GM23248 (cell line): ENCODE results near the gene CFAP299.

Experiments used
- EZH2 ChIP-seq: fragments of 200-600 bp; sonication (generic); IDR thresholded peaks from 2 replicates; pipeline ENCODE4 v1.6.1; 2018; ENCODE audit warnings: antibody characterized with exemption, mild to moderate bottlenecking; ENCODE audit not compliant: insufficient read depth, poor library complexity, severe bottlenecking
- EZH2phosphoT487 ChIP-seq: fragments of 200-600 bp; sonication (generic); IDR thresholded peaks from 2 replicates; pipeline ENCODE4 v1.6.1; 2018; ENCODE audit warnings: antibody characterized with exemption, moderate library complexity, mild to moderate bottlenecking, low read depth; ENCODE audit not compliant: insufficient read depth

- TF ChIP-seq EZH2 (no peak), EZH2phosphoT487 (no peak)
Measured at GRCh38 chr4:80452055-80452454, 116.5 kb downstream of the CFAP299 start.
